ENCODE measurements around the gene CRYAA. TPM values are rescaled to one million over a fixed set of nuclear protein-coding genes. Genes with fewer than 3 reads are reported as not detected.

Gene CRYAA
- polyA plus RNA-seq, 1 donor from 2014 or later: not detected

GRCh38 chr21:43190951-43191350, 22.1 kb downstream of the CRYAA start:
- H3K27me3 Mint-ChIP-seq: peaks cover 19% of the 10 kb centered on the region
- H3K36me3 Mint-ChIP-seq: no peaks in the 10 kb centered on the region
- peaks cover 0 to 2% (median 0%) of the 10 kb centered on the region in 3 donors for H3K9me3 Mint-ChIP-seq
- H3K4me1 Mint-ChIP-seq: peaks cover 16 to 17% (median 17%) of the 10 kb centered on the region in 3 donors
- no peak overlapping the region for H3K27ac Mint-ChIP-seq
- H3K4me3 Mint-ChIP-seq: no peak overlapping the region

- no peaks in the 10 kb centered on the region for H3K36me3 Mint-ChIP-seq
- peaks cover 22% of the 10 kb centered on the region for H3K27me3 Mint-ChIP-seq
- H3K27ac Mint-ChIP-seq: no peak overlapping the region
- H3K4me1 Mint-ChIP-seq: peaks cover 16 to 17% (median 17%) of the 10 kb centered on the region in 3 donors
- H3K9me3 Mint-ChIP-seq: peaks cover 0 to 2% (median 0%) of the 10 kb centered on the region in 3 donors
- H3K4me3 Mint-ChIP-seq: no peak overlapping the region
Measured at GRCh38 chr21:43191521-43191920, 22.7 kb downstream of the CRYAA start.

- H3K36me3 Mint-ChIP-seq: no peaks in the 10 kb centered on the region
- H3K27me3 Mint-ChIP-seq: peaks cover 22% of the 10 kb centered on the region
- H3K9me3 Mint-ChIP-seq: peaks cover 0 to 2% (median 0%) of the 10 kb centered on the region in 3 donors
- peaks cover 16 to 17% (median 17%) of the 10 kb centered on the region in 3 donors for H3K4me1 Mint-ChIP-seq
- no peak overlapping the region for H3K27ac Mint-ChIP-seq
- H3K4me3 Mint-ChIP-seq: no peak overlapping the region
Measured at GRCh38 chr21:43191971-43192370, 23.2 kb downstream of the CRYAA start.

GRCh38 chr21:43192501-43193081, 23.8 kb downstream of the CRYAA start:
- no peaks in the 10 kb centered on the region for H3K36me3 Mint-ChIP-seq
- no peak overlapping the region for H3K4me3 Mint-ChIP-seq
- H3K4me1 Mint-ChIP-seq: peaks cover 15 to 17% (median 16%) of the 10 kb centered on the region in 3 donors
- peaks cover 22% of the 10 kb centered on the region for H3K27me3 Mint-ChIP-seq
- H3K9me3 Mint-ChIP-seq: peaks cover under 1 to 6% (median 1%) of the 10 kb centered on the region in 3 donors
- H3K27ac Mint-ChIP-seq: no peak overlapping the region

- Mint-ChIP-seq H3K27me3 (peaks cover 22% of the 10 kb centered on the region), H3K27ac (no peak overlapping the region)
Measured at GRCh38 chr21:43193088-43193650, 24.4 kb downstream of the CRYAA start.

DNA sequence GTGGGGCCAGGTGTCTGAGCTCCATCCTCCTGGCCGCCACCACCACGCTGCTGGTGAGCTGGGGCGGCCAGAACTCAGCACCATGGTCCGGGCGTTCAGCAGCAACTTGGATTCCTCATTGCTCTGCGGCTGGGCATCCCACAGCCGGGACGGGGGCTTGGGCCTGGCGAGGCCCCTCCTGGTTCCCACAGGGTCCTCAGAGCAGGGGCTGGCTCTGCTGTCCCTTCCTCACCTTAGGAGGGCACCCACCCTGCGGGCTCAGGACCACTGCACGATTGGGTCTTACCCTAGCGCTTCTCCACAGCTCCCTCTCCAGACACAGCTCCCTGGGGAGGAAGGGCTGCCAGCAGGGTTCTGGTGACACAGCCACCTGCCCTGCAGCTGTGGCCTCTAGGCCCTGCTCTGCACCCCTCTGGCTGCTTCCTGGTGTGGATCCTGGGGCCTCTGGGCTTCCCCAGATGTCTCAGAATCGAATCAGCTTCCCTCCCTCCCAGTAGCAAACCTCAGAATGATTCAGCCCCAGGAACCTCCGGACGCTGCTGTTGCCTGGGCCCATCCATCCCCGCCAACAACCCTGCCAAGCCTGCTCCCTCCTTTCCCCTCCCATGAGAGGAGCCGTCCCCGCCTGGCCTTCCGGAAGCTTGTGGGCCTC, 25.0 kb downstream of the CRYAA start:
- Mint-ChIP-seq H3K27ac (no peak overlapping the region), H3K4me3 (no peak overlapping the region), H3K36me3 (no peaks in the 10 kb centered on the region), H3K27me3 (peaks cover 21% of the 10 kb centered on the region), H3K4me1 (peaks cover 5 to 12% (median 10%) of the 10 kb centered on the region in 3 donors), H3K9me3 (peaks cover 5 to 14% (median 10%) of the 10 kb centered on the region in 3 donors)

More at GRCh38 chr21:43193088-43193650, 24.4 kb downstream of the CRYAA start:
- Mint-ChIP-seq H3K4me1 (peaks cover 11 to 16% (median 16%) of the 10 kb centered on the region in 3 donors), H3K9me3 (peaks cover 0 to 8% (median 4%) of the 10 kb centered on the region in 3 donors), H3K36me3 (no peaks in the 10 kb centered on the region), H3K4me3 (no peak overlapping the region)

DNA sequence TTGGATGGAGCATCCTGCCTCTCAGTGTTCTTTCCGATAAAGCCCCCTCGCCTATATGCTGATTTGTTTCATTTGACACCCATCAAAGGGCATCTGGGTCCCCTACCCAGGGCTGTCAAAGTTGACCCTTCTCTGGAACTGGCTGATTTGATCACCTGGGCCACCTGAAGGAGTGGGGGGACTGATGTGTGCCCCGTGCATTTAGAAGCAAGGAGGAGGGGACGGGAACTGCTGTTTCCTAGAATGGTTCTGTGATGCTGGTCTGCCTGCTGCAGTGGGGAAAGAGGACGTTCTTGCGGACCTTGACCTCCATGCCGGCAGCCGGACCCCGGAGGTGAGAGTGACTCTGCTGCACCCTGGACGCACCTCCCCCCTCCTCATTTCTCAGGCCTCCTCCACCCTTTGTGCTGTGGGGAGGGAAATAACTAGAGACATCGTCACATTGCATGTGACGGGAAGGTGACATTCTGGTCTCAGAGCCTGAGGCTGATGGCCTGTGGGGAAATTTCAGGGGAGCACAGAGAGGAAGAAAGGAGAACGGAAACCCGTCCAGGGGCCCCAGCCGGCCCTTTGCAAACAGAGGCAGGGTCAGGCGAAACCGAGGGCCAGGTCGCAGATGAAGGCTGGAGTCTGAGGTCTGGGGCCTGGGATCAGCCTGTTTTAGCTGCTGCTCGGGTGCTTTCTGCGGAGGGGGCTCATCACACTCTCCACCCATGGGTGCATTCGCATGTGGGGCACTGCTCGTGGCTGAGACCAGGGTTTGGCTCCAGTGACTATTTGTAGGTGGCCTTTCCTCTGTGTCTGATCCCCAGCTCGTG, 25.7 kb downstream of the CRYAA start:
- H3K36me3 Mint-ChIP-seq: no peaks in the 10 kb centered on the region
- H3K27me3 Mint-ChIP-seq: peaks cover 20% of the 10 kb centered on the region
- H3K9me3 Mint-ChIP-seq: peaks cover 5 to 14% (median 13%) of the 10 kb centered on the region in 3 donors
- peaks cover 1 to 9% (median 7%) of the 10 kb centered on the region in 3 donors for H3K4me1 Mint-ChIP-seq
- H3K27ac Mint-ChIP-seq: no peak overlapping the region
- H3K4me3 Mint-ChIP-seq: no peak overlapping the region

GRCh38 chr21:43195121-43196021, 26.6 kb downstream of the CRYAA start:
- Mint-ChIP-seq H3K9me3 (peaks cover 5 to 14% (median 13%) of the 10 kb centered on the region in 3 donors), H3K27ac (peak overlapping the region in 1 of 3 donors; percentile 33), H3K36me3 (no peaks in the 10 kb centered on the region), H3K4me3 (peak overlapping the region in 1 of 4 donors; percentile 76), H3K4me1 (peaks cover 0 to 5% (median 1%) of the 10 kb centered on the region in 3 donors), H3K27me3 (peaks cover 20% of the 10 kb centered on the region)

DNA sequence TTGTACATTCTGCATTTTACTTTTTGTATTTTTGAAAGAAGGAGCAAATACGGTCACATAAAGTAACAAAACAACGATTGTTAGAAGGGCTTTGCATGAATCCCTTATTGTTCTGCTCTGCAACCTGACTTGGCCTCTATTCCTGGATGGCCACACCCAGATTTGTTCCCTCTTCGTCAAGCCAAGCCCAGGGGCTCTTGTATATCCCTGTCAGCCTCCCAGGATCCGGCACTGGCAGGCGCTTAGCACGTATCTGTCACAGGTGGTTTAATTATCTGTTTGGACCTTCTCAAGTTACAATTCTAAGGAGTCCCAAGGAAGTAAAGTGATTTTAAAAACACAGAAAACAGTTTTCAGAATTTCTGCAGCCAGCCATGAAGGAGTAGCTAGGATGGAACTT, 28.0 kb downstream of the CRYAA start:
- H3K9me3 Mint-ChIP-seq: peaks cover 7 to 23% (median 17%) of the 10 kb centered on the region in 3 donors
- peaks cover 0 to 5% (median 0%) of the 10 kb centered on the region in 3 donors for H3K4me1 Mint-ChIP-seq
- H3K4me3 Mint-ChIP-seq: no peak overlapping the region
- H3K27ac Mint-ChIP-seq: no peak overlapping the region
- H3K36me3 Mint-ChIP-seq: peaks cover 2% of the 10 kb centered on the region
- peaks cover 19% of the 10 kb centered on the region for H3K27me3 Mint-ChIP-seq

GRCh38 chr21:43198376-43198775, 29.6 kb downstream of the CRYAA start:
- H3K27me3 Mint-ChIP-seq: peaks cover 17% of the 10 kb centered on the region
- H3K4me3 Mint-ChIP-seq: no peak overlapping the region
- H3K4me1 Mint-ChIP-seq: peaks cover 0 to 5% (median 0%) of the 10 kb centered on the region in 3 donors
- H3K36me3 Mint-ChIP-seq: peaks cover 3% of the 10 kb centered on the region
- peaks cover 7 to 30% (median 22%) of the 10 kb centered on the region in 3 donors for H3K9me3 Mint-ChIP-seq
- peak overlapping the region in 1 of 3 donors; percentile 53 for H3K27ac Mint-ChIP-seq

DNA sequence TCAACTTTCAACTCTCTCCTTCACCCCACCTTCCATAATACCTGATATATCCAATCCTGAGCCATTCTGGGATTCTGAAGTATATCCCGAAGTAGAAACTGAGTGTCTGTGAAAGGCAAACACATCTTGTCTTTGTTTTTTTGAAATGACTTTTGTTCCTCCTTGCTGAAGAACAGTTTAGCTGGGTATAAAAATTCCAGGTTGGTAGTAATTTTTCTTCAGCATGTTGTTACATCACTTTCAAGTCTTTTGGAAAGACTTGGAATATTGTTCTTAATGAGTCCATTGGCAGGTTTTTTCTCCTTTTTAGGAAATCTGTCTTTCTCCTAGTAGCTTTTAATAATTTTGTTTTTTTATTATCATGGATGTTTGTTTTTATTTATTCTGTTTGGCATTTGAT, 32.7 kb downstream of the CRYAA start:
- Mint-ChIP-seq H3K27me3 (peaks cover 5% of the 10 kb centered on the region), H3K36me3 (peaks cover 3% of the 10 kb centered on the region), H3K4me3 (no peak overlapping the region), H3K4me1 (peaks cover 0 to 3% (median 0%) of the 10 kb centered on the region in 3 donors), H3K9me3 (peaks cover 7 to 30% (median 22%) of the 10 kb centered on the region in 3 donors), H3K27ac (no peak overlapping the region)

GRCh38 chr21:43203591-43203990, 34.8 kb downstream of the CRYAA start:
- Mint-ChIP-seq H3K9me3 (peaks cover 4 to 17% (median 14%) of the 10 kb centered on the region in 3 donors), H3K36me3 (peaks cover 3% of the 10 kb centered on the region), H3K4me1 (peaks cover 0 to 3% (median 0%) of the 10 kb centered on the region in 3 donors), H3K27me3 (peaks cover 11% of the 10 kb centered on the region), H3K27ac (no peak overlapping the region), H3K4me3 (peak overlapping the region in 1 of 4 donors; percentile 39)

GRCh38 chr21:43204638-43205037, 35.8 kb downstream of the CRYAA start:
- Mint-ChIP-seq H3K27ac (no peak overlapping the region), H3K36me3 (peaks cover 3% of the 10 kb centered on the region), H3K9me3 (peaks cover 2 to 16% (median 9%) of the 10 kb centered on the region in 3 donors), H3K27me3 (peaks cover 15% of the 10 kb centered on the region), H3K4me3 (peak overlapping the region in 1 of 4 donors; percentile 45), H3K4me1 (peaks cover 0 to 3% (median 0%) of the 10 kb centered on the region in 3 donors)

Measured in IgD-negative memory B cell (primary cell).